ENCODE data around the gene PLEKHH2.

DNA sequence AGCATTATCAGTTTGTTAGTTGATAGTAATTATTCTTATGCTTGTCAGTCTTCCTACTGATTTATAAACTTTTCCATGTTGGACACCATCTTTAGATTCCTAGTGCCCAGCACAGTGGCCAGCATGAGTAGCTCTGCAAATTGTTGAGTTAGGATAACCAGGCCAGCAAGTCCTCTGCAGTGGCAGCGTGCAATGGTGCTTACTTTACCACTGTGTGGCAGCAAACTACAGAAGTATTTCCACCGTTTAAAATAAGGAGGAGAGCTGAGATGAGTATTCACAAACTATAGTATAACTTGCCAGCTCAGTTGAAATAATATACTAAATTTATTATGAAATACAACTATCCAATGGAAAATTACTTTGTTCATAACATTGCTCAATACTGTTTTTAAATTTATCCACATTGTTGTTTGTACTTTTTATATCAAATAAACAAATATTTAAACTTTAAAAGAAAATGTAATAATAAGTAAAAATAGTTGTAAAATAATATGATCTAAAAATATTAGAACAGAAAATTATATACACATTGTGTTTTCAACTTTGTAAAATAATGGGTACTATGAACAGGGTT lies 31.9 kb upstream of the PLEKHH2 start:
- TF ChIP-seq GATA3 (IDR thresholded peaks at IDR 0.05; ENCODE audit: low read depth, low read length) (no peak), GATA2 (IDR thresholded peaks at IDR 0.05; ENCODE audit: low read depth, low read length) (no peak)
